GM19397 (cell line): ENCODE data around the gene GYG2.
"Not testable (repeated sequence)": the region's sequence is repeated elsewhere in the genome, so short reads cannot be mapped to it uniquely, and the experiment has no call there.

Source experiments
- ATAC-seq: cut with Tn5 transposase; IDR thresholded peaks from one replicate; pipeline ENCODE4 v1.9.1; 2021; ENCODE audit warnings: mild to moderate bottlenecking, moderate library complexity; ENCODE audit not compliant: unreplicated experiment

Gene GYG2

GRCh38 chrX:2812161-2812907 is 16.4 kb upstream of the GYG2 start:
- ATAC-seq: not testable (repeated sequence)

GRCh38 chrX:2817036-2817435 is 11.7 kb upstream of the GYG2 start:
- no peak for ATAC-seq

GRCh38 chrX:2819345-2820135 is 9.2 kb upstream of the GYG2 start:
- ATAC-seq: no peak

- ATAC-seq: no peak
Measured at GRCh38 chrX:2820136-2820771, 8.5 kb upstream of the GYG2 start.

DNA sequence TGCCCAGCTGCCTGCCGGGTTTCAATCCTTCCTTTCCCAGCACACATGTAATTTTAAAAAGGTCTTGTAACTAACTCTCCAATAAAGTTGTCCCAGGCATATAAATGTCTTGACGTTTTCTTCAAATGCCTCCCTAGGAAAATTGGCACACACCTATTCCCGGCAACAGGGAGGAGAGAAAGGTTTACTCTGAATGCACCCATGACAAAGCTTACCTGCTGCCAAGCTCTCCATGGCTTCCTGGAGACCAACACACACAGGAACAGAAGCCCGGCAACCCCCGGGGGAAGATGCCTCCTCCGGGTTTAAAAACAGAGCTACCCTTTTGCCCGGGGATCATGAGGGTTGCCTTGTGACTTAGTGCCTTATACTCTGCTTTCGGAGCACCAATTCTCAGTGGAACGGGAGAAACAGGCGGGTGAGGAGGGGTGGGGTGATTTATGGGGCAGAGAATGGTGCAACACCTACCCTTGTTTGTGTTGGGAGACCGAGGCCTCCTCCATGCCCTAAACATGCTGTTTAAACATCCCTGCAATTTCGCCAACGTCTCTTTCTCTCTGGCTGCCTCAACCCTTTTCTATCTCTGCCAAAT is 4.8 kb upstream of the GYG2 start:
- ATAC-seq: no peak

GRCh38 chrX:2824886-2825285 is 3.8 kb upstream of the GYG2 start:
- no peak for ATAC-seq

DNA sequence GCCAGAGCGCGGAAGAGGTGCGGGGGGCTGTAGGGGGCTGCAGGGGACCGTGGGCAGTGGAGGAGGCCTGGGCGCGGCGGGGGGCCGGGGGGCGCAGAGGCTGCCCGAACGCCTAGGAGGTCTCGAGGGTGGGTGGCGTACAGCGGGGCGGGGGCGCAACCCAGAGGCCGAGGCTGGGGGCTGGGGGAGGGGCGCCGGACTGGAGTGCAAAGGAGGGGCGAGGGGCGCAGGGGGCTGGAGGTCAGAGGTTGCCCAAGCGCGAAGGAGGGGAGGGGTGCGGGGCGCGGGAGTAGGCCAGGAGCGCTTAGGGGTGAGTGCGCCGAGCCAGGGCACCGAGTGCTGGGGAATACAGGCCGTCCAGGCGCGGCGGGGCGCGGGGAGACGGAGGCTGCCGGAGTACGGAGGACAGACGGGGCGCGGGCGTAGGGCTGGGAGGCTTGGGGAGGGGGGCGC is 255 bp downstream of the GYG2 start:
- ATAC-seq: no peak

DNA sequence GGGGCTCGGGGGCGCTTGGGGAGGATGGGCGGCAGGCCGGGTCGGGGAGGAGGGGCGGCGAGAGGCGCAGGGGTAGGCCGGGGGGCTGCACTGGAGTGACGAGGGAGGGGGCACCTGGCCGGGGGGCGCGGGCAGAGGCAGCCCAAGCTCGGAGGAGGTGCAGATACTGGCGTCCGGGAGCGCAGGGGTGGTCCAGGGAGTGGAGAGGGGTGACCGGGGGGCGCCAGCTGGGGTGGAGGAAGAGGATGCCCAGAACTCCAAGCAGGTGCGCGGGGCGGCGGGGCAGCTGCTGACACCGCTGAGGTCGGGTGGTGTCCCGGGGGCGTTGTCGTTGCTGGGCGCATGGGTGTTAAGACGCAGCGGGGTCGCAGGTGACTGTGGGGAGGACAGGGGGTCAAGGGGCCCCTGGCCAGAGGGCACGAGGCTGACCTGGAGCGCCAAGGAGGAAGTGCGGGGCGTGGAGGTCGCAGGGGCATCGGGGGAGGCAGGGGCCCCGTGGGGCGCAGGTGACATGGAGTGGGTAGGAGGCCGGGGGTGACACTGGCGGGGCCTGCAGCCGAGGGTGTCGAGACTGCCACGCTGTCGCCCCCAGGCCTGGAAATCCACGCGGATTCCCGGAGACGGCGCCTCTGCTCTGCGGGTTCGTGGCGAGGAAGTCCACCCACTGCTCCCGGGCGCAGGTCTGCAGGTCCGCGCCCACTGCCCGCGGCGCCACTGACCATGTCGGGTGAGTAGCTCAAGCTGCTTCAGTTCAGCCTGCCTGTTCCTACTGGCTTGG is 928 bp downstream of the GYG2 start:
- ATAC-seq: no peak

GRCh38 chrX:2831471-2832228 is 2.9 kb downstream of the GYG2 start:
- ATAC-seq: no peak

GRCh38 chrX:2837961-2838360 is 9.2 kb downstream of the GYG2 start:
- ATAC-seq: no peak

DNA sequence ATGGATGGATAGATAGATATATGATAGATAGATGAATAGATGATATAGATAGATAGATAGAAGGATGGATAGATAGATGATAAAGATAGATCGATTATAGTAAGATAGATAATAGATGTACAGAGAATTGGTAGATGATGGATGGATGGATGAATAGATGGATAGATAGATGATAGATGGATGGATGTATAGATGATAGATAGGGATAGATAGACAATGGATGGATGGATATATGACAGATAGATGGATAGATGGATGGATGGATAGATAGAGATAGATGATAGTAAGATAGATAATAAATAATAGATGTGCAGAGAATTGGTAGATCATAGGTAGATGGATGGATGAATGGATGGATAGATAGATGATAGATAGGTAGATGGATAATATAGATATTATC is 12.2 kb downstream of the GYG2 start:
- ATAC-seq: no peak

DNA sequence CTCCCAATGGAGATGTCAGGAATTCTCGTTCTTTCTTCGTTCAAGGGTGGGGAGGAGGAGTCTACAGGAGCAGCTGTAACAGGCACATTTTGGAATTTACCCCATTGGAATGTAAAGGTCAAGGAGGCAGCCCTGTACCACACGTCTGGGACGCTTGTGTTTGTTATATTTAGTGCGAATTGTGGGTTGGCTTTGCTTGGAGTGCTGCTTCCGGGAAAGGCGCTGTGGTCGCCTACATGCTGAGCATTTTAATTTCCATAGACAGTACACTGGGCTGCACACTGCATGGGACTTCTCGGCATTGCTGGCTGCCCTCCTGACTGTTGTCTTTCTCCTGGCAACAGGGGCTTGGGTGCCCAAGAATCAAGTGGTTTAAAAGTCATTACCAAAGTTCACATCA is 12.8 kb downstream of the GYG2 start:
- ATAC-seq: no peak

GRCh38 chrX:2846992-2847391 is 18.3 kb downstream of the GYG2 start:
- ATAC-seq: no peak

GRCh38 chrX:2848871-2849301 is 20.2 kb downstream of the GYG2 start:
- no peak for ATAC-seq

GRCh38 chrX:2854918-2855317 is 26.2 kb downstream of the GYG2 start:
- no peak for ATAC-seq

GRCh38 chrX:2855761-2856160 is 27.0 kb downstream of the GYG2 start:
- ATAC-seq: no peak

- ATAC-seq: no peak
Measured at GRCh38 chrX:2857566-2857965, 28.8 kb downstream of the GYG2 start.

GRCh38 chrX:2859197-2859797 is 30.6 kb downstream of the GYG2 start:
- no peak for ATAC-seq

DNA sequence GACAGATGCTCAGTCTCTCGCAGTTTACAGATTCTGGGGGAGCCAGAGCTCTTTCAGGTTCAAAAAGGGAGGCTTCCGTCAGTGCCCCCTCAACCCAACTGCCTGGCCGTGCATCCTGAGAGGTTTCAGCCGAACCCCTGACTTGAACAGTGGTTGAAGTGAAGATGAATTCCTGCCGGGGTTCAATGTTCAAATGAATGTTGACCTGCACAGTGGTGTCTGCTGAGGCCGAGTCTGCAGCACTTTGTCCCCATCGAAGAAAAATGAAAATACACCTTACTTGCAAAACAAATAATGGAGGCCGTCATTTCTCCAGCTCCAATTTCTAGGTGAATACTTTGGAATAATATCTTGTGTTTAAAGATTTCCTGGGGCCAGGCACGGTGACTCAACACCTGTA is 33.7 kb downstream of the GYG2 start:
- no peak for ATAC-seq
